ENCODE results near the gene EXOC7. TPM values are rescaled to one million over a fixed set of nuclear protein-coding genes. Genes with fewer than 3 reads are reported as not detected.

The EXOC7 gene
- total and polyA plus RNA-seq, 2 of the 4 experiments (the other 2 are of a cell fraction): 85.9 to 118 TPM

DNA sequence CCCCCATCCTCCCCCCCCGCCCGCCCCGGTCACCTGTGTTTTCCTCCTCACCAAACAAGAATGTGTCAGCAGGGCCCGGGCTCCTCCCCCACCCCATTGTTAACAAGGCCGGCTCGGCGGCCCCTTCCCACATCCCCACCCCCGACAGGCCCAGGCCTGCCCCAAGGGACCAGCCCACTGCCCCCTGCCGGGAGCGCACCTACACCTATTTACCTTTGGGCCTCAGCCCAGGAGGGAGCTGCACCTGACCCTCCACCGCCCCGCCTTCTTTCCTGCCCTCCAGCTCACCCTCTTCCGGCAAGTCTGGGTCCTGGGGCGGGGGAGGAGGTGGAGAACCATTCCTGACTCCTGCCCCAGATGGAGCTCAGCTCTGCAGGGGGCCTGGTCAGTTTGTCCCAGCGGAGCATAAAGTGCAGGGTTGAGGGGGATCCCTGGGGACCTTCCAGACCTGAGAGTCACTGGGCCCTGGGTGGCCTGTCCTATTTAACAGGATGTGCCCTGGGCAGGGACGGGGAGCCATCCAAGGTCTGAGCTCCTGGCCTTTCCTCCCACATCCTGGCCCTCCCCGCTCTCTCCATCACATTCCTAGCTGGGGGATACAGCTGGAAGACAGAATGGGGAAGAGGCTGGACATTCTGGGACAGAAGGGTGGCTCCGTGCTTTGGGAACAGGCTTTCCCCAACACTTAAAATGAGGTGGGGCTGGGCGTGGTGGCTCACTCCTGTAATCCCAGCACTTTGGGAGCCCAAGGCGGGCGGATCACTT is 29.2 kb upstream of the EXOC7 start:
- H3K18ac ChIP-seq (ENCODE audit: low read depth, low read length): no peak overlapping the region
- no peak overlapping the region for H2BK120ac ChIP-seq (ENCODE audit: low read depth, low read length)
- DNase-seq (no peak), ATAC-seq (ENCODE audit: low read depth) (no peak)
- TF ChIP-seq USF2 (IDR thresholded peaks at IDR 0.05; ENCODE audit: low read depth, low read length) (no peak), RFX5 (IDR thresholded peaks at IDR 0.05; ENCODE audit: low read depth, low read length) (no peak), NFE2L2 (IDR thresholded peaks at IDR 0.05; ENCODE audit: low read depth, low read length) (no peak), BHLHE40 (IDR thresholded peaks at IDR 0.05; ENCODE audit: low read depth, low read length) (no peak), CTCF (conservative IDR thresholded peaks at IDR 0.05; ENCODE audit: low read depth, low read length) (no peak), CEBPB (IDR thresholded peaks at IDR 0.05; ENCODE audit: low read depth, low read length) (no peak), CHD1 (IDR thresholded peaks at IDR 0.05; ENCODE audit: low read depth, low read length) (no peak), RAD21 (IDR thresholded peaks at IDR 0.05; ENCODE audit: low read length) (no peak), ELK1 (IDR thresholded peaks at IDR 0.05; ENCODE audit: borderline replicate concordance, low read depth, low read length) (no peak), POLR2A (IDR thresholded peaks at IDR 0.05; ENCODE audit: low read depth, low read length) (no peak), RCOR1 (IDR thresholded peaks at IDR 0.05; ENCODE audit: insufficient replicate concordance, low read length) (no peak), MXI1 (IDR thresholded peaks at IDR 0.05; ENCODE audit: borderline replicate concordance, low read depth, low read length) (no peak), MAFK (IDR thresholded peaks at IDR 0.05; ENCODE audit: low read depth, low read length) (no peak), MAZ (IDR thresholded peaks at IDR 0.05; ENCODE audit: borderline replicate concordance, low read depth, low read length) (no peak), SMC3 (IDR thresholded peaks at IDR 0.05; ENCODE audit: low read depth, low read length) (no peak), FOS (IDR thresholded peaks at IDR 0.05; ENCODE audit: low read depth, low read length) (no peak)
- in situ Hi-C loops (cut with MboI; ENCODE audit: low sequenced_read_pairs) (no loop called here), dilution Hi-C loops (cut with HindIII; ENCODE audit: low sequenced_read_pairs, unreplicated experiment) (no loop called here), intact Hi-C loops (cut with micrococcal nuclease) (no loop called here)
- no peak overlapping the region for H4K5ac ChIP-seq (ENCODE audit: low read depth, low read length)
- CTCF ChIA-PET: interaction anchor here (1.2 kb wide), 1 partner anchor 29 kb away, joined by 3 read pairs; no protein-coding TSS in a partner anchor
- no peaks in the 10 kb centered on the region for H3K79me1 ChIP-seq (ENCODE audit: low read depth in 1 of 2, low read length in 2 of 2)
- H3K9me1 ChIP-seq (ENCODE audit: insufficient read depth, low read length): no peaks in the 10 kb centered on the region
- H3K23ac ChIP-seq (ENCODE audit: low read depth, low read length): no peak overlapping the region
- no peak overlapping the region for H3K14ac ChIP-seq (replicated peaks; ENCODE audit: low read depth, low read length)
- no peak overlapping the region for H3K56ac ChIP-seq (ENCODE audit: extremely low read depth, insufficient read depth, low read length)
- no peak overlapping the region for H3K4me2 ChIP-seq (ENCODE audit: low read depth, low read length)
- no TSS peak for BruUV-seq (replicated peaks)
- no peak overlapping the region for H2BK20ac ChIP-seq (ENCODE audit: low read depth, low read length)
- H2AFZ ChIP-seq (replicated peaks; ENCODE audit: low read length, poor library complexity): peak overlapping the region; percentile 49
- no peaks in the 10 kb centered on the region for H3K4me1 ChIP-seq (ENCODE audit: control insufficient read depth, insufficient read depth, low read length)
- POLR2A ChIA-PET (ENCODE audit: unreplicated experiment): no interaction called here
- H3K9ac ChIP-seq (ENCODE audit: low read depth, low read length): no peak overlapping the region
- H2AK9ac ChIP-seq (replicated peaks; ENCODE audit: low read depth, low read length, poor library complexity): no peak overlapping the region
- H2BK5ac ChIP-seq (ENCODE audit: low read depth, low read length, poor library complexity, severe bottlenecking): no peak overlapping the region
- H3K27me3 ChIP-seq (ENCODE audit: control insufficient read depth, insufficient read depth, low read length): peaks cover 67% of the 10 kb centered on the region
- H2AK5ac ChIP-seq (ENCODE audit: low read depth, low read length): no peak overlapping the region
- no peaks in the 10 kb centered on the region for H3K36me3 ChIP-seq (ENCODE audit: control insufficient read depth, insufficient read depth, low read length)
- no peak overlapping the region for H3K4ac ChIP-seq (ENCODE audit: low read depth, low read length)
- H4K8ac ChIP-seq (ENCODE audit: low read depth in 2 of 2, low read length in 2 of 2): no peak overlapping the region
- H3K4me3 ChIP-seq (ENCODE audit: insufficient read depth, low read depth, low read length): no peak overlapping the region
- H2BK15ac ChIP-seq (ENCODE audit: low read depth, low read length): no peak overlapping the region
- WGBS, 2 experiments (ENCODE audit: extremely low coverage in 2 of 2, insufficient read length in 1 of 2): 0% methylated on average over 1 of the region's 21 CpGs; no CpG with 5 or more reads in 1 of the 2 experiments
- H4K91ac ChIP-seq (ENCODE audit: insufficient read depth, low read depth, low read length): no peak overlapping the region
- H3K9me3 ChIP-seq (ENCODE audit: control insufficient read depth, insufficient read depth, low read length): no peaks in the 10 kb centered on the region
- no peak overlapping the region for H3K27ac ChIP-seq (ENCODE audit: insufficient read depth, low read length)
- H4K20me1 ChIP-seq (ENCODE audit: insufficient read depth, low read length): no peaks in the 10 kb centered on the region

All from IMR-90 (cell line).